Embryonic facial prominence (tissue), 1 donor: ENCODE measurements around the gene HOXD9.

ENCODE experiments used
- DNase-seq: peaks from one replicate; pipeline ENCODE4 v3.0.0-alpha.2; 2016; ENCODE audit errors: extremely low spot score

Gene HOXD9

DNA sequence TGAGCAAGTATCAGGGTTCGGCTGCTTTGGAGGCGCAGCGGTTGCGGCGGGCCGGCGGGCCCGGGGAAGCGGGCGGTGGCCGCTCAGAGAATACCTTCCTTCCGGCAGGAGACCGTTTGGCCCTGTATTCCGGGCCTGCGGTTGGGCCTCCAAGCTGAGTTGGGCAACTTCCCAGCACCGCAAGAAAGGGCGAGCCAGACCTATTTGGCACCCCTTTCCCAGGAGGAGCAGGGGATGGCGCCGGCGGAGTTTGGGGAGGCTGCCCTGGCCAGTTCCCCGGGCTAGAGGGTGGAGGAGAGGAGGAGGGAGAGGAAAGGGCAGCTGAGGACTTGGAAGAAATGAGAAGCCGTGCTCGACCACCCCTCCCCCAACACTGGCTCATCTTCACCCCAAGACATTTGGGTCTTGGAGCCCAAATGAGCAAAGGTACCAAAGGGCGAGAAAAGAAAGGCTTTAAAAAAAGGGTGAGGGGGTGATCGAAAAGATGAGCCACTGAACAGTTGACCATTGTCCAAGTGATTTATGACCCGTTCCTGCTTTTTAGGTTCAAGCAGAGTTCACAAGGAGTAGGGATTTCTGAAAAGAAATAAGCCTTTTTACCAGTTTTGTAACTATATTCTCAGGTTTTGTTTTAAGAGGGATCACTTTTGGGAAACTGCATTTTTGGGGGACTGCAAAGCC is 43.0 kb downstream of the HOXD9 start:
- no peak for DNase-seq

DNA sequence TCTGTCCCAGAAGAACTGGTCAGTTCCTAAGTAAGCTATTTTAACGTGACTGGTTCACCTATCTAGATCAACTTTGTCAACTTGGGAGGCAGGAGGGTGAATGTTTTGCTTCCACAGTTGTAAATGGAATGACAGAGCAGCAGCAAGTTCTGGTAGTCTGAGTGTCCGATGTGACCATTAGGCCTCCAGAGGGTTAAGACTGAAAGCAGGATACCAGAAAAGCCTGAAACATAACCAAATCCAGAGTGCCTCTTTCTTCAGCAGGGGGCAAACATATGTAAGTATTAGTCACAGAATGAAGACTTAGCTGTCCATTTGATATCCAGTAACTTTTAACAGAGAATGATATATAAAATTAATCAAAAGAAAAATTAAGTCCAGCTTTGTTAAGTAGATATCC is 43.8 kb downstream of the HOXD9 start:
- no peak for DNase-seq

DNA sequence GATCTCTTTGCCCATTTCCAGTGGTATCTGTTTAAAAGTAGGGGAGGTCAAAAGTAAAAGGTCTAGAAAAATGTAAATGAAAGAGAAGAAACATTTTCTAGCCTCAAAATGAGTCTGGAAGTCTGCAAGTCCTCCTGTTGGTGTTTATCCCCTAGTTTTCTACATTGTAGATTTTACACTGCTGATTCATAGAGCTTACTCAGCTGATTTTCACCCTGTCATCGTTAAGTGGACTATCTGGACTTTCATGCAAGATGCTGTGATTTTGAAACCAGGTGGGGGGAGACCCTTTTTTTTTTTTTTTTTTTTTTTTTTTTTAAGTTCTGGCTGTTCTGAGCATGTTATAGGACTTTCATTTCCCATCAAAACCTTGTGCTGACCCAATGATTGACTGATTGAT is 44.9 kb downstream of the HOXD9 start:
- DNase-seq, result no peak

DNA sequence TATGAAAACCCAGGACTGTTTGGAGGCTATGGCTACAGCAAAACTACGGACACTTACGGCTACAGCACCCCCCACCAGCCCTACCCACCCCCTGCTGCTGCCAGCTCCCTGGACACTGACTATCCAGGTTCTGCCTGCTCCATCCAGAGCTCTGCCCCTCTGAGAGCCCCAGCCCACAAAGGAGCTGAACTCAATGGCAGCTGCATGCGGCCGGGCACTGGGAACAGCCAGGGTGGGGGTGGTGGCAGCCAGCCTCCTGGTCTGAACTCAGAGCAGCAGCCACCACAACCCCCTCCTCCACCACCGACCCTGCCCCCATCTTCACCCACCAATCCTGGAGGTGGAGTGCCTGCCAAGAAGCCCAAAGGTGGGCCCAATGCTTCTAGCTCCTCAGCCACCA is 46.7 kb downstream of the HOXD9 start:
- DNase-seq, result no peak

DNA sequence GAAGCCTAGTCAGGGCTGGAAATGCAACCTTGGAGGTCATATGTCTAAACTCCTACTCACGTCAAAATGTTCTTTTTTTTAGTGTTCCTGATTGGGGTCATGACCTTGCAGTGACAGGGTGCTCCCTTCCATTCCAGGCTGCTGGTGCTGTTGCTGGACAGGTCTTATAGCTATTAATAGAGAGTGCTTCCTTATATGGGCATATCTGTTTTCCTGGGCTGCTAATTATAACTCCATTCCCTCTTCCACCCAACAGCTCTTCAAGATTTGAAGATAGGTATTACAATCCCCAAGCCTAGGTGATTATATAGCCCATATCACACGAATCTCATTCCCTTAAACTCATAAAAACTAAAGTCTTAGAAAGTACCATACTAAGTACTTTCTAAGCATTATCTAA is 47.2 kb downstream of the HOXD9 start:
- DNase-seq, result no peak

DNA sequence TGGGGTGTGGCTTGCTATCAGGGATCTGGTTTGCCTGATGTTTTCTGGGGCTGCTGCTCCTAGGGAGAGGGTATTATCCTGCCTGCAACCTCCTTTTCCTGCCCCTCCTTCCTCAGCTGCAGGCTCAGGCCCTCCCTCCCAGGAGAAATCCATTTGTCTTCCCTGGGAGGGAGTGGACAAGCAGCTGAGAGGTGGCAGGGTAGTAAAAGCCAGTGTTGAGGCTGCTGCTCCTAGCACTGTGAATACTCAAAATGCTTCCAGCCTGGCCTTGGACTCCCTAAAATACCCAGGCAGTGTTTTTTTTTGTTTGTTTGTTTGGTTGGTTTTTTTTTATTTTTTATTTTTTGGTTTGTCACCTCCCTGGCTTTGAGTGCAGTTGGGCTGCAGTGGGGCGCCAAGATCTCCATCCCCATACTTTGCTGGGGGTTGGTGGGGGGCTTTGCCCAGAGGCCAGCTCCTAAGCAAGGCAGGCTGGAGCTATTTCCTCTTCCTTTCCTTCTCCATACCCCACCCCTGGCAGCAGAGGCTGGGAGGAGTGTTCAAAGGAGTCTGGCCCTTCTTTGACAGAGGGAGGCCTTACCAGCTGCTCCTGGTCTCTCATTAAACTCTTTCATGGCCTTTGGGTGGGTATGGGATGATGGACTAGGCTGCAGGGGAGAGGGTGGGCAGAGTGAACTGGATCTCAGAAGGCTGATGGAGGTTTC is 48.2 kb downstream of the HOXD9 start:
- DNase-seq, result no peak

DNA sequence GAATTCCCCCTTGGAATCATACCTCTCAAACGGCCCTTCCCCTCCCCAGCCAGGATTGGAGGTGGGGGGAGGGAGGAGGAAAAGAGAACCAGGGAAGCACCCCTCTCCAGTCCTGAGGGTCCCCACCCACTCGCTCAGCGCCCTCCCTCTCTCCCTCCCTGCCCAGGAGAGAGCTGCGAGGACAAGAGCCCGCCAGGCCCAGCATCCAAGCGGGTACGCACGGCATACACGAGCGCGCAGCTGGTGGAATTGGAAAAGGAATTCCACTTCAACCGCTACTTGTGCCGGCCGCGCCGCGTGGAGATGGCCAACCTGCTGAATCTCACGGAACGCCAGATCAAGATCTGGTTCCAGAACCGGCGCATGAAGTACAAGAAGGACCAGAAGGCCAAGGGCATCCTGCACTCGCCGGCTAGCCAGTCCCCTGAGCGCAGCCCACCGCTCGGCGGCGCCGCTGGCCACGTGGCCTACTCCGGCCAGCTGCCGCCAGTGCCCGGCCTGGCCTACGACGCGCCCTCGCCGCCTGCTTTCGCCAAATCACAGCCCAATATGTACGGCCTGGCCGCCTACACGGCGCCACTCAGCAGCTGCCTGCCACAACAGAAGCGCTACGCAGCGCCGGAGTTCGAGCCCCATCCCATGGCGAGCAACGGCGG is 49.0 kb downstream of the HOXD9 start:
- DNase-seq, result no peak

DNA sequence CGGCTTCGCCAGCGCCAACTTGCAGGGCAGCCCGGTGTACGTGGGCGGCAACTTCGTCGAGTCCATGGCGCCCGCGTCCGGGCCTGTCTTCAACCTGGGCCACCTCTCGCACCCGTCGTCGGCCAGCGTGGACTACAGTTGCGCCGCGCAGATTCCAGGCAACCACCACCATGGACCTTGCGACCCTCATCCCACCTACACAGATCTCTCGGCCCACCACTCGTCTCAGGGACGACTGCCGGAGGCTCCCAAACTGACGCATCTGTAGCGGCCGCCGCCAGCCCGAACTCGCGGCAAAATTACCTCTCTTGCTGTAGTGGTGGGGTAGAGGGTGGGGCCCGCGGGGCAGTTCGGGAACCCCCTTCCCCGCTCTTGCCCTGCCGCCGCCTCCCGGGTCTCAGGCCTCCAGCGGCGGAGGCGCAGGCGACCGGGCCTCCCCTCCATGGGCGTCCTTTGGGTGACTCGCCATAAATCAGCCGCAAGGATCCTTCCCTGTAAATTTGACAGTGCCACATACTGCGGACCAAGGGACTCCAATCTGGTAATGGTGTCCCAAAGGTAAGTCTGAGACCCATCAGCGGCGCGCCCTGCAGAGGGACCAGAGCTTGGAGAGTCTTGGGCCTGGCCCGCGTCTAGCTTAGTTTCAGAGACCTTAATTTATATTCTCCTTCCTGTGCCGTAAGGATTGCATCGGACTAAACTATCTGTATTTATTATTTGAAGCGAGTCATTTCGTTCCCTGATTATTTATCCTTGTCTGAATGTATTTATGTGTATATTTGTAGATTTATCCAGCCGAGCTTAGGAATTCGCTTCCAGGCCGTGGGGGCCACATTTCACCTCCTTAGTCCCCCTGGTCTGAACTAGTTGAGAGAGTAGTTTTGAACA is 49.7 kb downstream of the HOXD9 start:
- no peak for DNase-seq

DNA sequence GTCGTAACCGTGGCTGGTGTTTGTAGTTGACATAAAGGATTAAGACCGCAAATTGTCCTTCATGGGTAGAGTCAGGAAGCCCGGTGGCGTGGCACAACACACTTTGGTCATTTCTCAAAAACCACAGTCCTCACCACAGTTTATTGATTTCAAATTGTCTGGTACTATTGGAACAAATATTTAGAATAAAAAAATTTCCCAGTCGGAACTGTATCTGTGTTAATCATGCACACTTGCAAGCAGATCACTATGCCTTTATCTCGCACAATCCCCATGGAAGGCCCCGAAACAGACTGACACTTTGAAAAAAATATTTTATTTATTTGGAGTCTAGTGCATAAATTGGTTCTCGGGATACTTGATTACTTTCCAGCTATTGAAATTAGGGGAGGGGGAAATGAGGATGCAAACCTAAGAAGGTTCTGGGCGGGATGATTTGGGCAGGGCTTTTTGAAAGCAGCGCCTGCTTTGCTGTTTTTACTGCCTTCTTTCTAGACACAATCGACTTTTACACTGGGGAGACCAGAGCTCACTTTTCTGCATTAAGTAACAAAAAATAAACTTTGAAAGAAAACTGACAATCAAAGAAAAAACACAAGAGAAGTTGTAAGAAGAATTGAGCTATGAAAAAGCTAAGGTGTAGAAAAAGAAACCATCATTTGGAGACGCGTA is 50.5 kb downstream of the HOXD9 start:
- DNase-seq, result no peak

DNA sequence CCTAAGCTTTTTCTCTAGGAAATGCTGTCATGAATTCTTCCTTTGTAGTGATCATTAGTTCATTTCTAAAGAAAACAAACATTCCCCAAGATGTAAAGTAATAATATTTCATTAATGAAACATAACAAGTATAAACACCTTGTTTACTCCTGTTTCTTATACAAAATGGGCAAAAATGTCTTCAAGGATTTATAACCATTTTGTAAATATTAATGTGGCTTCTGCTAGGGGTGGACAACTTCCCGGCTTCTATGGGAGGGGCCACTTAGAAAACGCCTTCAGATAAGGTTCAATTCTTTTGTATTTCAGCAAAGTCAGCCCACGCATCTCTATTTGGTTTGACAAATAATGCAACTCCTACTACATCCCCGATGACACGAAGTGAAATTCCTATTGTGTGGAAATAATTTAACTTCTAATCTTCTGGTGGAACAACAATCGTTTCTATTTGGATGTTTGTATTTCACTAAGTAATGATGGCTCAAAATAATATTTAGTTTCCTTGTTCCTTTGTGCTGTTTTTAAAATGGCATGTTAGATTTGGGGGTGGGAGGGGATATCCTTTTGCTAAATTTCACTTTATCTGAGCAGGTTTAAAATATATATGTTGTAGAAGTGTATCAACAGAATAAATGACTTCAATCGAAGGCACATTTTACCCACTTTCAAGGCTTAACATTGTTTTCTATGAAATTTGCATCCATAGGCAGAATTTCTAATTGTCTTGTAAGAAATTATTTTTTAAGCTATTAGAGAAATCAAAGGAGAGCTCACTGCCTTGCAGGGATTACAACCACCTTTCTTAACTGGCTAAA is 51.3 kb downstream of the HOXD9 start:
- DNase-seq, result no peak

DNA sequence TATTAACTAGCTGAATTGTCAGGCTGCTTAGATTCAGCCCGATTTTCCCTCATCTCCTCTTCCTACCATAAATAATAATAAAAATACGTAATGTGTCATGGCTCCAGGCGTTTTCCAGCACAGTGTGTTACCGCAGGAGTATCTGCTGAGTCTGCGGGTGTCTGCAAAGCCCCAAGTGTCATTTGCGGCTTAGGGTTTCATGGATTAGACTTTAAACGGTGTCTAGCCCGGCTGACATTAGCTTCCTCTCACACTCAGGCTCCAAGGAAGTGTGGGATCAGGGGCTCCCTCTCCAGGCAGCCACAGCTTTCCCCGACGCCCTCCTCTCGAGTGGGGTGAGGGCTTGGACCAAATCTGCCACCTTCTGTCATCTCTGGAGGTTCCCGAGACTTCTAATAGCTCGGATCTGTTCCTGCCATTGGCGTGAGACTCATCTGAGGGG is 51.9 kb downstream of the HOXD9 start:
- DNase-seq, result no peak
